ENCODE measurements around the gene CXADR.

DNA sequence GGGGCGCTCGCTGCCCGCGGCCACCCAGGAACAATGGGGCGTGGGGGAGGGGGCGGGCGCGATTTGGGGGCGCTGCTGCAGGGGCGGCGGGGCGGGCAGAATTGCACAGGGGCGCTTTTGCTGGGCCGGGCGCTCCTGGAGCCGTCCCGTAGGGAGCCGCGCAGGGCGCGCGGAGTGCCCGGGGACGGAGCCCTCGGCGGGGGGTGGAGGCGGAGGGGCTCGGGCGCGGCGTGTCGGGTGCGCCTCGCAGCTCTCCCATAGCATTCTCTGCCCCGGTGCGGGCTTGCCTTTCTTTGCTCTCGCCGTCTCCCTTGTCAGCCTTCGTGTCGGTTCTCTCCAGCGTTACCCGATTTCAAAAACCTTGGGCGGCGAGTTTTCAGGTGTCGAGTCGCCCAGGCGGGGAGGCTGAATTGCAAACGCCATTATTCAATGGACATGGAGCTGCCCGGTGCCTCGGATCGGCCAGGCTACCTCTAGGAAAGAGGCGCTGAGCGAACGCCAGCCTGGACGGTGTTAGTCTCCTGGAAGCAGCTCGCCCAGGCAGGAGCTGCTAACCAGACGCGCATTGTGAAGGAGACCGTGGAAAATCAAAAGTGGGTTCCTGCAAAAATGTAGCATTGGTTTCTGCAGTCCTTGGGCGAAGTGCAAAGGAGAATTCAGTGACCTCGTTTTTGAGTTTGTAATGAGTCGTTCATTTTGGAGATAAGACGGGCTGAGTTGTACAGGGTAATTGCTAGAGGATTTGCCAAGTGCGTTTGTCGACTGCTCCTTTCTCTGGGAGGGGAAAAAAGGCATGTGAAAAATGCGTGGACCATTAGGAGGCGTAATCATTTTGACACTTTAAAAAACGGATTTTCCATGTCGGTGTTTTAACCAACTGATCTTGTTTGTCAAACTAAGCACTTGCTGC lies 626 bp downstream of the CXADR start:
- TF ChIP-seq POLR2AphosphoS5 (IDR thresholded peaks at IDR 0.05) (no peak), POLR2A (IDR thresholded peaks at IDR 0.05) (no peak), EP300 (IDR thresholded peaks at IDR 0.05) (no peak)
- TF ChIP-seq, protein P1, sequence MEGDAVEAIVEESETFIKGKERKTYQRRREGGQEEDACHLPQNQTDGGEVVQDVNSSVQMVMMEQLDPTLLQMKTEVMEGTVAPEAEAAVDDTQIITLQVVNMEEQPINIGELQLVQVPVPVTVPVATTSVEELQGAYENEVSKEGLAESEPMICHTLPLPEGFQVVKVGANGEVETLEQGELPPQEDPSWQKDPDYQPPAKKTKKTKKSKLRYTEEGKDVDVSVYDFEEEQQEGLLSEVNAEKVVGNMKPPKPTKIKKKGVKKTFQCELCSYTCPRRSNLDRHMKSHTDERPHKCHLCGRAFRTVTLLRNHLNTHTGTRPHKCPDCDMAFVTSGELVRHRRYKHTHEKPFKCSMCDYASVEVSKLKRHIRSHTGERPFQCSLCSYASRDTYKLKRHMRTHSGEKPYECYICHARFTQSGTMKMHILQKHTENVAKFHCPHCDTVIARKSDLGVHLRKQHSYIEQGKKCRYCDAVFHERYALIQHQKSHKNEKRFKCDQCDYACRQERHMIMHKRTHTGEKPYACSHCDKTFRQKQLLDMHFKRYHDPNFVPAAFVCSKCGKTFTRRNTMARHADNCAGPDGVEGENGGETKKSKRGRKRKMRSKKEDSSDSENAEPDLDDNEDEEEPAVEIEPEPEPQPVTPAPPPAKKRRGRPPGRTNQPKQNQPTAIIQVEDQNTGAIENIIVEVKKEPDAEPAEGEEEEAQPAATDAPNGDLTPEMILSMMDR (IDR thresholded peaks at IDR 0.05), result no peak

Data from sigmoid colon (tissue), 4 donors.